ENCODE measurements around the gene RTN4RL1. TPM values are rescaled to one million over a fixed set of nuclear protein-coding genes. Genes with fewer than 3 reads are reported as not detected.

Gene RTN4RL1
- total and polyA plus RNA-seq, 9 of the 15 experiments (the other 6 are each of a cell fraction or from before 2014, with no cell fraction given), result 0.04 to 0.06 (median 0.04) TPM; not detected in 5

- TF ChIP-seq, protein P1, sequence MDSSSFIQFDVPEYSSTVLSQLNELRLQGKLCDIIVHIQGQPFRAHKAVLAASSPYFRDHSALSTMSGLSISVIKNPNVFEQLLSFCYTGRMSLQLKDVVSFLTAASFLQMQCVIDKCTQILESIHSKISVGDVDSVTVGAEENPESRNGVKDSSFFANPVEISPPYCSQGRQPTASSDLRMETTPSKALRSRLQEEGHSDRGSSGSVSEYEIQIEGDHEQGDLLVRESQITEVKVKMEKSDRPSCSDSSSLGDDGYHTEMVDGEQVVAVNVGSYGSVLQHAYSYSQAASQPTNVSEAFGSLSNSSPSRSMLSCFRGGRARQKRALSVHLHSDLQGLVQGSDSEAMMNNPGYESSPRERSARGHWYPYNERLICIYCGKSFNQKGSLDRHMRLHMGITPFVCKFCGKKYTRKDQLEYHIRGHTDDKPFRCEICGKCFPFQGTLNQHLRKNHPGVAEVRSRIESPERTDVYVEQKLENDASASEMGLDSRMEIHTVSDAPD (CRISPR knock-in tag; IDR thresholded peaks at IDR 0.05), result no peak
- TF ChIP-seq ZNF24 (IDR thresholded peaks at IDR 0.05) (no peak), JUN (IDR thresholded peaks at IDR 0.05; ENCODE audit: borderline replicate concordance, low read depth, low read length) (peak; percentile 15; the same call in 1 of the 2 replicates), JUN (CRISPR knock-in tag; IDR thresholded peaks at IDR 0.05; ENCODE audit: borderline replicate concordance) (no peak), ARNT (IDR thresholded peaks at IDR 0.05) (no peak)
Measured at GRCh38 chr17:2064980-2065785, 40.0 kb upstream of the RTN4RL1 start (continued).

GRCh38 chr17:2064520-2064971, 39.4 kb upstream of the RTN4RL1 start:
- FAIRE-seq (no peak), ATAC-seq (no peak; the same call in 2 of the 3 replicates), DNase-seq (ENCODE audit: extremely low read depth in 1 of 4, low spot score in 3 of 4) (no peak)
- WGBS (ENCODE audit: insufficient coverage, low coverage, missing lambda C conversion rate), result 80% methylated on average over 3 of the region's 6 CpGs
- Histone ChIP-seq H4K20me1 (replicated peaks; ENCODE audit: control insufficient read depth, insufficient read depth, low read length) (no peaks in the 10 kb centered on the region), H3K9me3 (replicated peaks; ENCODE audit: control insufficient read depth, insufficient read depth, low read depth, low read length) (no peaks in the 10 kb centered on the region), H3K27me3 (ENCODE audit: control insufficient read depth in 2 of 2, insufficient read depth in 2 of 2, low read length in 2 of 2) (no peaks in the 10 kb centered on the region), H3K9ac (ENCODE audit: insufficient read depth in 1 of 2, low read depth in 2 of 2, low read length in 2 of 2) (no peak overlapping the region), H3K4me3 (no peak overlapping the region), H3K36me3 (ENCODE audit: control insufficient read depth, insufficient read depth, low read length) (peaks cover 16% of the 10 kb centered on the region; the same call in 2 of the 3 replicates), H3K79me2 (ENCODE audit: control insufficient read depth, insufficient read depth, low read length) (no peaks in the 10 kb centered on the region), H3K27ac (ENCODE audit: extremely low read depth, low read depth, low read length) (no peak overlapping the region), H2AFZ (ENCODE audit: low read depth, low read length) (no peak overlapping the region), H3K9me1 (ENCODE audit: control insufficient read depth, insufficient read depth, low read length) (no peaks in the 10 kb centered on the region), H3K4me1 (replicated peaks in 1 of 2; ENCODE audit: control insufficient read depth in 2 of 2, insufficient read depth in 2 of 2, low read length in 2 of 2) (peaks cover 0 to 21% of the 10 kb centered on the region in 2 experiments; a peak in 2 of 5 replicates), H3K4me2 (ENCODE audit: insufficient read depth, low read length) (no peak overlapping the region)
- in situ Hi-C loops (cut with MboI) (loop anchor here (10.0 kb wide), 1 partner anchor 180 kb away; no protein-coding TSS in a partner anchor), intact Hi-C loops (cut with micrococcal nuclease) (no loop called here)
- POLR2A ChIA-PET, result interaction anchor here (1.0 kb wide), 1 partner anchor 13 kb away, joined by 3 read pairs; no protein-coding TSS in a partner anchor
- BruUV-seq (replicated peaks), result no TSS peak
- CTCF ChIA-PET (ENCODE audit: low intra/inter-chr PET ratio), result no interaction called here
- no peak for TF ChIP-seq E2F1 (CRISPR knock-in tag; IDR thresholded peaks at IDR 0.05)
- no peak for TF ChIP-seq BMI1 (IDR thresholded peaks at IDR 0.05; ENCODE audit: low read length)
